H1 (cell line): ENCODE results near the gene CCNE1. TPM values are rescaled to one million over a fixed set of nuclear protein-coding genes. Genes with fewer than 3 reads are reported as not detected.

Experiments
- CTCF ChIA-PET: fragments of 300-600 bp; sonication (Branson Sonifier 250); formaldehyde crosslinking; loops from one replicate; lab custom pipeline; 2021; ENCODE audit not compliant: partially characterized antibody; lab: Charles Lee
- POLR2A ChIA-PET: fragments of 300-600 bp; sonication (Branson Sonifier 250); formaldehyde crosslinking; loops from one replicate; lab custom pipeline; 2021; ENCODE audit warnings: inconsistent platforms; ENCODE audit not compliant: partially characterized antibody; lab: Charles Lee
- DNase-seq, 2 experiments: peaks; one replicate each; pipeline versions ENCODE4 v3.0.0 to v3.0.0-alpha.2; 2010 to 2022; ENCODE audit warnings: low spot score in 2 of 2, low read depth in 1 of 2, mixed read lengths in 1 of 2
- FAIRE-seq: peaks from 2 replicates; lab custom pipeline; 2011; peaks lifted over from hg19 to GRCh38; lab: Jason Lieb, UNC
- H2AFZ ChIP-seq: 2 replicates; pipeline ENCODE4 v1.8.1; 2012; ENCODE audit warnings: low read length, inconsistent platforms
- H2AK5ac ChIP-seq: 2 replicates; pipeline ENCODE4 v1.6.1; 2013; ENCODE audit warnings: low read depth, low read length
- H2BK120ac ChIP-seq: replicated peaks from 2 replicates; pipeline ENCODE3; 2013; ENCODE audit warnings: low read depth, low read length, inconsistent platforms
- H2BK12ac ChIP-seq: 2 replicates; pipeline ENCODE4 v1.6.1; 2013; ENCODE audit warnings: low read depth, low read length
- H2BK15ac ChIP-seq: 2 replicates; pipeline ENCODE4 v1.6.1; 2013; ENCODE audit warnings: low read length
- H2BK20ac ChIP-seq: 2 replicates; pipeline ENCODE4 v1.6.1; 2013; ENCODE audit warnings: low read length
- H2BK5ac ChIP-seq: 2 replicates; pipeline ENCODE4 v1.6.1; 2013; ENCODE audit warnings: low read depth, low read length
- H3K14ac ChIP-seq: 2 replicates; pipeline ENCODE4 v1.6.1; 2013; ENCODE audit warnings: inconsistent platforms; ENCODE audit not compliant: insufficient read length
- H3K18ac ChIP-seq: 2 replicates; pipeline ENCODE4 v1.6.1; 2013; ENCODE audit warnings: low read length; ENCODE audit errors: extremely low read depth
- H3K23ac ChIP-seq: 2 replicates; pipeline ENCODE4 v1.6.1; 2013; ENCODE audit warnings: inconsistent platforms; ENCODE audit not compliant: insufficient read length
- H3K23me2 ChIP-seq: 2 replicates; pipeline ENCODE4 v1.6.1; 2013; ENCODE audit warnings: low read depth, low read length
- H3K27ac ChIP-seq: 2 replicates; pipeline ENCODE4 v1.6.1; 2011; ENCODE audit warnings: low read depth, low read length, inconsistent platforms
- H3K27me3 ChIP-seq, 4 experiments: replicated peaks in 1 of 4; 1 replicate in 1 of 4; 2 replicates in 3 of 4; pipeline versions ENCODE4 v1.6.1 to v1.8.1; 2011 to 2013; ENCODE audit warnings: low read length in 3 of 4, mild to moderate bottlenecking in 3 of 4, inconsistent platforms in 2 of 4, mixed read lengths in 2 of 4, moderate library complexity in 1 of 4; ENCODE audit not compliant: control insufficient read depth in 3 of 4, insufficient read depth in 3 of 4; ENCODE audit errors: extremely low read depth in 1 of 4
- H3K36me3 ChIP-seq, 4 experiments: 2 replicates each; pipeline versions ENCODE4 v1.6.1 to v1.8.1; 2011 to 2013; ENCODE audit warnings: mild to moderate bottlenecking in 4 of 4, low read length in 3 of 4, moderate library complexity in 2 of 4, control low read depth in 1 of 4, inconsistent platforms in 1 of 4; ENCODE audit not compliant: insufficient read depth in 4 of 4, control insufficient read depth in 2 of 4
- H3K4ac ChIP-seq: replicated peaks from 2 replicates; pipeline ENCODE3; 2013; ENCODE audit warnings: low read length, low read depth, mixed read lengths, inconsistent platforms; ENCODE audit not compliant: insufficient read length
- H3K4me1 ChIP-seq, 4 experiments: replicated peaks in 1 of 4; 1 replicate in 1 of 4; 2 replicates in 3 of 4; pipeline versions ENCODE4 v1.6.1 to v1.8.1; 2011 to 2013; ENCODE audit warnings: low read length in 3 of 4, inconsistent platforms in 2 of 4, mixed read lengths in 1 of 4; ENCODE audit not compliant: insufficient read depth in 4 of 4, control insufficient read depth in 3 of 4
- H3K4me2 ChIP-seq, 2 experiments: 2 replicates each; pipeline versions ENCODE4 v1.6.1 to v1.8.1; 2011 to 2013; ENCODE audit warnings: low read depth in 2 of 2, low read length in 2 of 2, control low read depth in 1 of 2, inconsistent platforms in 1 of 2, mild to moderate bottlenecking in 1 of 2; ENCODE audit not compliant: insufficient read depth in 1 of 2
- H3K4me3 ChIP-seq, 4 experiments: fragments of 200-600, 300-600 bp in 1 of 4; sonication (generic), shearing (Covaris generic), sonication (Bioruptor Twin) in 1 of 4; 2 replicates each; pipeline versions ENCODE4 v1.5.1 to v1.8.1; 2011 to 2016; ENCODE audit warnings: low read length in 4 of 4, low read depth in 3 of 4, control low read depth in 2 of 4, inconsistent platforms in 2 of 4, mild to moderate bottlenecking in 2 of 4, mixed read lengths in 1 of 4, moderate library complexity in 1 of 4; ENCODE audit not compliant: insufficient read depth in 2 of 4; ENCODE audit errors: extremely low read depth in 1 of 4
- H3K56ac ChIP-seq: replicated peaks from 2 replicates; pipeline ENCODE3; 2013; ENCODE audit warnings: low read depth, mild to moderate bottlenecking, mixed read lengths, low read length, inconsistent platforms; ENCODE audit not compliant: insufficient read length
- H3K79me1 ChIP-seq: 2 replicates; pipeline ENCODE4 v1.6.1; 2013; ENCODE audit warnings: low read depth, low read length, control low read depth
- H3K79me2 ChIP-seq, 2 experiments: 2 replicates each; pipeline versions ENCODE4 v1.6.1 to v1.8.1; 2012 to 2013; ENCODE audit warnings: low read length in 2 of 2, mild to moderate bottlenecking in 2 of 2, inconsistent platforms in 1 of 2; ENCODE audit not compliant: insufficient read depth in 2 of 2, control insufficient read depth in 1 of 2
- H3K9ac ChIP-seq, 4 experiments: replicated peaks in 1 of 4; 1 replicate in 1 of 4; 2 replicates in 3 of 4; pipeline versions ENCODE4 v1.6.1 to v1.8.1; 2011 to 2013; ENCODE audit warnings: low read depth in 3 of 4, low read length in 3 of 4, control low read depth in 2 of 4, mild to moderate bottlenecking in 2 of 4, moderate library complexity in 2 of 4, inconsistent platforms in 1 of 4; ENCODE audit errors: extremely low read depth in 1 of 4
- H3K9me3 ChIP-seq, 2 experiments: 2 replicates each; pipeline versions ENCODE4 v1.6.1 to v1.8.1; 2012 to 2013; ENCODE audit warnings: mild to moderate bottlenecking in 2 of 2, moderate library complexity in 2 of 2, control low read depth in 1 of 2, inconsistent platforms in 1 of 2, low read depth in 1 of 2, low read length in 1 of 2, mixed read lengths in 1 of 2; ENCODE audit not compliant: insufficient read depth in 2 of 2
- H4K20me1 ChIP-seq, 2 experiments: replicated peaks in 1 of 2; 2 replicates each; pipeline versions ENCODE3 to v1.8.1; 2011 to 2013; ENCODE audit warnings: inconsistent platforms in 2 of 2, low read length in 2 of 2, mild to moderate bottlenecking in 1 of 2; ENCODE audit not compliant: insufficient read depth in 2 of 2, control insufficient read depth in 1 of 2
- H4K5ac ChIP-seq: 2 replicates; pipeline ENCODE4 v1.6.1; 2013; ENCODE audit warnings: low read length, low read depth, mixed read lengths, inconsistent platforms; ENCODE audit not compliant: insufficient read length
- H4K8ac ChIP-seq: 2 replicates; pipeline ENCODE4 v1.8.0; 2013; ENCODE audit warnings: mild to moderate bottlenecking, moderate library complexity, low read length, inconsistent platforms; ENCODE audit not compliant: insufficient read depth; ENCODE audit errors: extremely low read depth
- H4K91ac ChIP-seq: replicated peaks from 2 replicates; pipeline ENCODE3; 2013; ENCODE audit warnings: low read length, mixed read lengths, inconsistent platforms; ENCODE audit not compliant: insufficient read length
- BRCA1 ChIP-seq: IDR thresholded peaks from 2 replicates; pipeline ENCODE4 v1.6.1; 2012; ENCODE audit warnings: low read depth, low read length, improper control_type of control experiment
- CBX5 ChIP-seq: fragments of 300-800, 300-1000 bp; sonication (generic); IDR thresholded peaks from 2 replicates; pipeline ENCODE4 v1.7.1; 2016; ENCODE audit warnings: antibody characterized with exemption, low read length, low read depth
- CREB1 ChIP-seq: IDR thresholded peaks from 2 replicates; pipeline ENCODE4 v1.6.1; 2012; ENCODE audit warnings: inconsistent platforms
- CTBP2 ChIP-seq: IDR thresholded peaks from 2 replicates; pipeline ENCODE4 v1.7.0; 2011; ENCODE audit warnings: borderline replicate concordance, mild to moderate bottlenecking, moderate library complexity, mixed read lengths, low read length; ENCODE audit not compliant: insufficient read depth, insufficient read length
- EZH2 ChIP-seq: fragments of 200-600 bp; sonication (generic); IDR thresholded peaks from 2 replicates; pipeline ENCODE4 v1.7.1; 2012; ENCODE audit warnings: low read depth, mild to moderate bottlenecking, moderate library complexity, low read length, inconsistent platforms; ENCODE audit not compliant: severe bottlenecking
- JUND ChIP-seq: IDR thresholded peaks from 2 replicates; pipeline ENCODE4 v1.6.1; 2011; ENCODE audit warnings: mild to moderate bottlenecking, improper control_type of control experiment, low read length
- POU5F1 ChIP-seq: IDR thresholded peaks from 2 replicates; pipeline ENCODE4 v1.6.1; 2011; ENCODE audit warnings: low read depth, mild to moderate bottlenecking, low read length, moderate library complexity
- RBBP5 ChIP-seq: IDR thresholded peaks from 2 replicates; pipeline ENCODE4 v1.7.1; 2012; ENCODE audit warnings: low read depth, mild to moderate bottlenecking, inconsistent platforms, low read length, moderate library complexity, borderline replicate concordance
- SUZ12 ChIP-seq: fragments of 200-600 bp; sonication (generic); IDR thresholded peaks from 2 replicates; pipeline ENCODE4 v1.6.1; 2012; ENCODE audit warnings: mild to moderate bottlenecking, inconsistent platforms, low read length, moderate library complexity, mixed read lengths
- TAF1 ChIP-seq: IDR thresholded peaks from 2 replicates; pipeline ENCODE4 v1.6.1; 2011; ENCODE audit warnings: mild to moderate bottlenecking, low read depth, low read length
- TAF7 ChIP-seq: optimal IDR thresholded peaks from 2 replicates; pipeline ENCODE3; 2011; ENCODE audit warnings: low read depth, mild to moderate bottlenecking, inconsistent platforms, low read length, moderate library complexity, borderline replicate concordance
- TCF12 ChIP-seq: IDR thresholded peaks from 2 replicates; pipeline ENCODE4 v1.6.1; 2011; ENCODE audit warnings: low read depth, mild to moderate bottlenecking, low read length
- ZNF274 ChIP-seq: IDR thresholded peaks from 2 replicates; pipeline ENCODE4 v1.7.0; 2012; ENCODE audit warnings: low read length, borderline replicate concordance; ENCODE audit errors: extremely low read depth
- WGBS, 2 experiments: shearing (Covaris generic) in 1 of 2; methylation state at CpG; one replicate each; pipeline versions ENCODE4 v1.1.6 to v1.1.7; 2013 to 2015; ENCODE audit warnings: low lambda C conversion rate in 2 of 2, mixed read lengths in 2 of 2, inconsistent platforms in 1 of 2, low coverage in 1 of 2, missing lambda C conversion rate in 1 of 2; ENCODE audit not compliant: insufficient replicate concordance in 2 of 2, insufficient coverage in 1 of 2, insufficient read length in 1 of 2; ENCODE audit errors: extremely low coverage in 1 of 2, missing lambda C conversion rate in 1 of 2; 5-methylcytosine and 5-hydroxymethylcytosine counted together
- polyA plus RNA-seq, 7 experiments: library from polyadenylated mRNA; depleted of rRNA in 3 of 7; stranded (reverse) in 5 of 7; unstranded in 2 of 7; fragments of >200 nt in 5 of 7; fragments of 200-250 nt in 2 of 7; gene quantifications; 1 replicate in 5 of 7; 2 replicates in 1 of 7; 4 replicates in 1 of 7; pipeline versions ENCODE4 v1.2.1 to v1.2.3, GENCODE V29; 2011 to 2013; ENCODE audit warnings: missing spikeins in 2 of 7, mixed read lengths in 2 of 7
- total RNA-seq: library from RNA; stranded (reverse); fragmentation: NEBNext Ultra II Directional; extraction: Animal tissue kit (Norgen Biotek cat#: 25700); gene quantifications from 2 replicates; pipeline ENCODE4 v1.2.1, GENCODE V29; 2021
- TF ChIP-seq, protein P1 (sequence below): IDR thresholded peaks from 2 replicates; pipeline ENCODE4 v1.6.1; 2012; ENCODE audit warnings: inconsistent platforms

The CCNE1 gene
- total and polyA plus RNA-seq, 2 of the 8 experiments (the other 6 are each of a cell fraction or from before 2014, with no cell fraction given), result 43.2 to 44.6 TPM

- Histone ChIP-seq H3K4me1 (peaks cover 0 to 4% (median 1%) of the 10 kb centered on the region in 4 experiments; a peak in 3 of 7 replicates), H3K23ac (no peak overlapping the region), H4K20me1 (peaks cover 0 to 2% of the 10 kb centered on the region in 2 experiments), H2BK120ac (no peak overlapping the region), H2BK15ac (no peak overlapping the region), H2BK20ac (no peak overlapping the region), H4K5ac (no peak overlapping the region), H4K91ac (no peak overlapping the region), H4K8ac (no peak overlapping the region), H3K4ac (no peak overlapping the region), H3K14ac (no peak overlapping the region), H3K27ac (no peak overlapping the region), H3K79me1 (no peaks in the 10 kb centered on the region), H3K23me2 (no peaks in the 10 kb centered on the region; the same call in 1 of the 2 replicates), H3K4me2 (no peak overlapping the region), H3K9me3 (no peaks in the 10 kb centered on the region), H2AFZ (no peak overlapping the region), H2BK5ac (no peak overlapping the region), H3K4me3 (no peak overlapping the region), H3K36me3 (peaks cover 0 to 58% (median 21%) of the 10 kb centered on the region in 4 experiments; a peak in 7 of 8 replicates), H3K27me3 (peaks cover 0 to 6% (median 2%) of the 10 kb centered on the region in 4 experiments; a peak in 1 of 7 replicates), H3K56ac (no peak overlapping the region), H3K9ac (no peak overlapping the region), H3K79me2 (no peaks in the 10 kb centered on the region), H2BK12ac (no peak overlapping the region), H2AK5ac (no peak overlapping the region), H3K18ac (no peak overlapping the region)
- POLR2A ChIA-PET, result interaction anchor here (0.8 to 1.1 kb wide), 2 partner anchors 12 to 25 kb away, joined by 3 read pairs; no protein-coding TSS in a partner anchor
- WGBS, 2 experiments, result 88% methylated on average over 4 of the region's 4 CpGs; no CpG with 5 or more reads in 1 of the 2 experiments
- DNase-seq (no peak), FAIRE-seq (no peak)
- CTCF ChIA-PET, result interaction anchor here (0.8 to 1.2 kb wide), 3 partner anchors 16 to 58 kb away, joined by 3 to 4 read pairs (median 3); no protein-coding TSS in a partner anchor
- TF ChIP-seq CTBP2 (no peak), JUND (no peak), CBX5 (no peak), BRCA1 (no peak), SUZ12 (no peak), TCF12 (no peak), POU5F1 (no peak), TAF7 (no peak), EZH2 (no peak), ZNF274 (no peak), TAF1 (no peak), RBBP5 (no peak), CREB1 (no peak)
- TF ChIP-seq, protein P1, sequence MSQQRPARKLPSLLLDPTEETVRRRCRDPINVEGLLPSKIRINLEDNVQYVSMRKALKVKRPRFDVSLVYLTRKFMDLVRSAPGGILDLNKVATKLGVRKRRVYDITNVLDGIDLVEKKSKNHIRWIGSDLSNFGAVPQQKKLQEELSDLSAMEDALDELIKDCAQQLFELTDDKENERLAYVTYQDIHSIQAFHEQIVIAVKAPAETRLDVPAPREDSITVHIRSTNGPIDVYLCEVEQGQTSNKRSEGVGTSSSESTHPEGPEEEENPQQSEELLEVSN, result no peak
These were observed 5.5 kb downstream of the CCNE1 start for GRCh38 chr19:29817316-29817715.
